Rectal smooth muscle tissue (tissue), 1 donor: Measurements from ENCODE around the gene ZCCHC7.

Source experiments
- H3K27ac ChIP-seq: one replicate; pipeline ENCODE4 v1.7.0; 2013; ENCODE audit warnings: low read depth, low read length, inconsistent platforms
- H3K27me3 ChIP-seq: one replicate; pipeline ENCODE4 v1.7.0; 2013; ENCODE audit warnings: low read length; ENCODE audit not compliant: control insufficient read depth, insufficient read depth
- H3K36me3 ChIP-seq: one replicate; pipeline ENCODE4 v1.7.0; 2013; ENCODE audit warnings: low read length; ENCODE audit not compliant: control insufficient read depth, insufficient read depth
- H3K4me1 ChIP-seq: one replicate; pipeline ENCODE4 v1.7.0; 2013; ENCODE audit warnings: low read length; ENCODE audit not compliant: control insufficient read depth, insufficient read depth
- H3K4me3 ChIP-seq: one replicate; pipeline ENCODE4 v1.7.0; 2013; ENCODE audit warnings: low read length
- H3K9ac ChIP-seq: one replicate; pipeline ENCODE4 v1.7.0; 2013; ENCODE audit warnings: low read length

The ZCCHC7 gene

GRCh38 chr9:37405764-37406380, 285.5 kb downstream of the ZCCHC7 start:
- Histone ChIP-seq H3K9ac (no peak overlapping the region), H3K36me3 (no peaks in the 10 kb centered on the region)

GRCh38 chr9:37406603-37407401, 286.4 kb downstream of the ZCCHC7 start:
- Histone ChIP-seq H3K4me1 (no peaks in the 10 kb centered on the region), H3K27ac (no peak overlapping the region)

More at GRCh38 chr9:37405764-37406380, 285.5 kb downstream of the ZCCHC7 start:
- H3K4me3 ChIP-seq, result no peak overlapping the region
- H3K4me1 ChIP-seq, result no peaks in the 10 kb centered on the region
- no peak overlapping the region for H3K27ac ChIP-seq
- H3K27me3 ChIP-seq, result no peaks in the 10 kb centered on the region

GRCh38 chr9:37407468-37407867, 287.1 kb downstream of the ZCCHC7 start:
- no peak overlapping the region for H3K9ac ChIP-seq
- H3K4me3 ChIP-seq, result no peak overlapping the region
- H3K36me3 ChIP-seq, result no peaks in the 10 kb centered on the region
- no peak overlapping the region for H3K27ac ChIP-seq
- H3K4me1 ChIP-seq, result no peaks in the 10 kb centered on the region
- no peaks in the 10 kb centered on the region for H3K27me3 ChIP-seq

More at GRCh38 chr9:37406603-37407401, 286.4 kb downstream of the ZCCHC7 start:
- Histone ChIP-seq H3K36me3 (no peaks in the 10 kb centered on the region), H3K9ac (no peak overlapping the region), H3K4me3 (no peak overlapping the region), H3K27me3 (no peaks in the 10 kb centered on the region)
